Kidney epithelial cell (primary cell): ENCODE results near the gene PREX1. TPM values are rescaled to one million over a fixed set of nuclear protein-coding genes. Genes with fewer than 3 reads are reported as not detected.
A peak's percentile ranks its signal among the peaks of the same experiment; 100 is the strongest.

ENCODE experiments used
- DNase-seq: peaks from one replicate; pipeline ENCODE4 v3.0.0-alpha.2; 2010; ENCODE audit warnings: low read depth
- H3K27me3 ChIP-seq: 2 replicates; pipeline ENCODE4 v1.6.0; 2011; ENCODE audit warnings: low read length; ENCODE audit not compliant: control insufficient read depth, insufficient read depth
- H3K36me3 ChIP-seq: 2 replicates; pipeline ENCODE4 v1.5.1; 2011; ENCODE audit warnings: low read length; ENCODE audit not compliant: control insufficient read depth, insufficient read depth
- H3K4me3 ChIP-seq: 2 replicates; pipeline ENCODE4 v1.5.1; 2011; ENCODE audit warnings: low read depth, mild to moderate bottlenecking, control low read depth, low read length
- CTCF ChIP-seq: IDR thresholded peaks from 2 replicates; pipeline ENCODE4 v1.5.1; 2011; ENCODE audit warnings: mild to moderate bottlenecking, moderate library complexity, low read length, control low read depth, inconsistent platforms; ENCODE audit not compliant: insufficient read depth, poor library complexity, severe bottlenecking
- total RNA-seq: library from RNA; depleted of rRNA; stranded (reverse); fragments of >200 nt; gene quantifications from 2 replicates; pipeline ENCODE4 v1.2.3, GENCODE V29; 2015

The PREX1 gene
- total RNA-seq, 1 donor from 2014 or later: 3.5 TPM

GRCh38 chr20:48702455-48702913, 125.3 kb downstream of the PREX1 start:
- Histone ChIP-seq H3K4me3 (no peak overlapping the region), H3K36me3 (no peaks in the 10 kb centered on the region), H3K27me3 (no peaks in the 10 kb centered on the region)
- no peak for TF ChIP-seq CTCF
- DNase-seq: no peak

- H3K36me3 ChIP-seq: no peaks in the 10 kb centered on the region
- DNase-seq: no peak
- H3K4me3 ChIP-seq: no peak overlapping the region
- no peaks in the 10 kb centered on the region for H3K27me3 ChIP-seq
- TF ChIP-seq CTCF: no peak
Observed at GRCh38 chr20:48701702-48702101, 126.1 kb downstream of the PREX1 start.

- no peaks in the 10 kb centered on the region for H3K27me3 ChIP-seq
- no peak for TF ChIP-seq CTCF
- DNase-seq: no peak
- H3K4me3 ChIP-seq: no peak overlapping the region
- H3K36me3 ChIP-seq: no peaks in the 10 kb centered on the region
Observed at GRCh38 chr20:48698507-48699267, 129.1 kb downstream of the PREX1 start.

GRCh38 chr20:48697845-48698491, 129.8 kb downstream of the PREX1 start:
- Histone ChIP-seq H3K36me3 (no peaks in the 10 kb centered on the region), H3K27me3 (no peaks in the 10 kb centered on the region), H3K4me3 (no peak overlapping the region)
- DNase-seq: peak; percentile 44
- TF ChIP-seq CTCF: no peak

GRCh38 chr20:48696671-48697070, 131.1 kb downstream of the PREX1 start:
- no peak for TF ChIP-seq CTCF
- Histone ChIP-seq H3K4me3 (no peak overlapping the region), H3K36me3 (no peaks in the 10 kb centered on the region), H3K27me3 (no peaks in the 10 kb centered on the region)
- no peak for DNase-seq

GRCh38 chr20:48695738-48696137, 132.1 kb downstream of the PREX1 start:
- no peaks in the 10 kb centered on the region for H3K36me3 ChIP-seq
- TF ChIP-seq CTCF: no peak

More at GRCh38 chr20:48695738-48696137, 132.1 kb downstream of the PREX1 start:
- no peak for DNase-seq
- H3K4me3 ChIP-seq: no peak overlapping the region
- H3K27me3 ChIP-seq: no peaks in the 10 kb centered on the region
